ENCODE measurements around the gene LCA5L.

DNA sequence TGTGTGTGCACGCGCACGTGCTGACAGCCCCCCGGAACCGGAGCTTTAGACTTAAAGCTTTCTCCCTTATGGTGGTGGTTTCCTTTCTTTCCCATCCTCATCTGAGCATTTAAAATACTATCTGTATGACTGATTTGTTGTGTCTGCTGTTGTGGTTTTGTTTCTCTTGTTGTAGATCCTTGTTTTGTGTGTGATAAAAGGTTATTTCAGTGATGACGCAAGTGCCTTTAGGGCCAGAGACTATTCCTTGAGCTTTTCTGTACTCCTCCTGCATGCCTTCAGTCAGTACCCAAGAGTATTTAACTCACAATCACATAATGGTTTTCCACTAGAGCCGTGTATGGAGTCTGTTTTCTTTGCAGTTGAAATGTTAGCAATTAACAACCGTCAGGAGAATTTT, 45.4 kb downstream of the LCA5L start:
- TF ChIP-seq SMC3 (IDR thresholded peaks at IDR 0.05; ENCODE audit: borderline replicate concordance, low read length) (no peak), SIN3A (IDR thresholded peaks at IDR 0.05; ENCODE audit: low read depth, low read length) (no peak)
- TF ChIP-seq, protein P1, sequence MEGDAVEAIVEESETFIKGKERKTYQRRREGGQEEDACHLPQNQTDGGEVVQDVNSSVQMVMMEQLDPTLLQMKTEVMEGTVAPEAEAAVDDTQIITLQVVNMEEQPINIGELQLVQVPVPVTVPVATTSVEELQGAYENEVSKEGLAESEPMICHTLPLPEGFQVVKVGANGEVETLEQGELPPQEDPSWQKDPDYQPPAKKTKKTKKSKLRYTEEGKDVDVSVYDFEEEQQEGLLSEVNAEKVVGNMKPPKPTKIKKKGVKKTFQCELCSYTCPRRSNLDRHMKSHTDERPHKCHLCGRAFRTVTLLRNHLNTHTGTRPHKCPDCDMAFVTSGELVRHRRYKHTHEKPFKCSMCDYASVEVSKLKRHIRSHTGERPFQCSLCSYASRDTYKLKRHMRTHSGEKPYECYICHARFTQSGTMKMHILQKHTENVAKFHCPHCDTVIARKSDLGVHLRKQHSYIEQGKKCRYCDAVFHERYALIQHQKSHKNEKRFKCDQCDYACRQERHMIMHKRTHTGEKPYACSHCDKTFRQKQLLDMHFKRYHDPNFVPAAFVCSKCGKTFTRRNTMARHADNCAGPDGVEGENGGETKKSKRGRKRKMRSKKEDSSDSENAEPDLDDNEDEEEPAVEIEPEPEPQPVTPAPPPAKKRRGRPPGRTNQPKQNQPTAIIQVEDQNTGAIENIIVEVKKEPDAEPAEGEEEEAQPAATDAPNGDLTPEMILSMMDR (IDR thresholded peaks at IDR 0.05 in 2 of 3, conservative IDR thresholded peaks at IDR 0.05 in 1 of 3; ENCODE audit: control insufficient read depth in 2 of 3, extremely low read depth in 1 of 3, insufficient read depth in 1 of 3, low read depth in 3 of 3, low read length in 3 of 3) = no peak

Measured in GM12878 (cell line).